Mononuclear cell (primary cell): ENCODE data around the gene MTREX. TPM values are rescaled to one million over a fixed set of nuclear protein-coding genes. Genes with fewer than 3 reads are reported as not detected.

Experiments used
- H3K27me3 ChIP-seq: 2 replicates; pipeline ENCODE4 v1.6.0; 2011; ENCODE audit warnings: low read length, control low read depth; ENCODE audit not compliant: insufficient read depth
- H3K4me1 ChIP-seq: 2 replicates; pipeline ENCODE4 v1.5.1; 2011; ENCODE audit warnings: mild to moderate bottlenecking, low read length, control low read depth; ENCODE audit not compliant: insufficient read depth
- H3K4me3 ChIP-seq: 2 replicates; pipeline ENCODE4 v1.5.1; 2011; ENCODE audit warnings: mild to moderate bottlenecking, low read length, moderate library complexity
- H3K9me3 ChIP-seq: 2 replicates; pipeline ENCODE4 v1.5.1; 2011; ENCODE audit warnings: low read depth, mild to moderate bottlenecking, control low read depth, low read length
- total RNA-seq: library from RNA; depleted of rRNA; stranded (reverse); fragments of >200 nt; gene quantifications from one replicate; pipeline ENCODE4 v1.2.3, GENCODE V29; 2012

MTREX gene
- total RNA-seq, 1 donor: 142 TPM

DNA sequence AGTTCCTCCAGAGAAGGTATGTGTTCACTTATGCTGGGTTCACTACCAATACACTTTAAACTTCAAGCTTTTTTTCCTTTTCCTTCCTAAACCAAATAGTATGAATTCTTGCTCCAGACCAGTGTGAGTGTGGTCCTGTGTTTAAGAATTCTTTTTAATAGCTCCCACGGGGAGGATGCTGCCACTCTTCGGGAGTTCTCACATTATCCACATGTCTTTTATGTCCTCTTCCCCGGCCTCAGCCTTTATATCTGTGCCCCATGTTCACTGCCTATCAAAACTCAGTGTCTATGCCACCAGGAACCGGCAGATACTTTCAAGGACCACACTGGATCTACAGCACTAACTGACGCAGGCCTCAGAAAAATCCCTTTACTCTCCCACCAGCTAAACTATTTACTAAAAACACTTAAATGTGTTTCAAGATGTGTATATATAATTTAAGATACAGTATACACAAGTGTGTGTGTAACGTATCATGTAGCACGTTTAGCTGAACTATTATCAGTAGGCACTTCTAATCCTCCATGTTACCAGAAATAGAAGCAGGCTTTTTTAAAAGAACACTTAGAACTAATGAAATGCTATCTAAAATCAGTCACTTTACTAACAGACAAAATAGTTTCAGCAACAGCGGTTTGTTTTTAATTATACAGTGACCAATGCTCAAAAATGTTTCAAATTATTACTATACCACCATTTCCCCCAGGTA, 139.0 kb downstream of the MTREX start:
- Histone ChIP-seq H3K4me3 (no peak overlapping the region), H3K27me3 (no peaks in the 10 kb centered on the region), H3K4me1 (no peaks in the 10 kb centered on the region), H3K9me3 (no peaks in the 10 kb centered on the region)

DNA sequence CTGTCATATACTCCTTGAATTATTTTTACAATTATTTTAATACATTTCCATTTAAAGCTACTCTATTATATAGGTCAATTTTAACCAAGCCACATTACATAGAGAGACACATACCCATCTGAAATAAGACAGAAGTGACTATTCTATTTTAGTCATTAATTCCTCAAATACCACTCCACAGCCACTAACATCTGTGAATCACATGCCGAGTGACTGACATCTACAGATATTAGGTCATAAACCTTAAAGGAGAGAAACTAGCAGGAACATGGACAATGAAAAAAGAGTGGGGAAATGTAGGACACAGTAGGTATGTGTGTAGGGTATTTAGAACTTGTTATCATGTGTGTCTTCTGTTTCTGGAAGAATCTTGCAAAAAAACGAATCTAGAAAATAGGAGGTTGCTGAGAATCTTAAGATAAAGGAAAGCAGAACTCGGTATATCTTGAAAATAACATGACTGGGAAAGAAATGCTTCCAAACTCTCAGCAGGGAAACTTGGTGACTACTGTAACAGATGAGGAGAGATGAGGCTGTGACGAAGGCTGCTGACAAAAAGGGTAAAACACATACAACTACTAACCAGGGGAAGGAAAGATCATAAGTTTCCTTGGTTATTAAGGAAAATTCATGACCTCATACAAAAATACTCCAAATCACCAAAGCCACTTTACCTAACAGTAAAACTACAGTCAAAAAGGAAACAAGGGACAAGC, 142.4 kb downstream of the MTREX start:
- no peaks in the 10 kb centered on the region for H3K27me3 ChIP-seq
- H3K9me3 ChIP-seq: no peaks in the 10 kb centered on the region
- no peak overlapping the region for H3K4me3 ChIP-seq
- H3K4me1 ChIP-seq: no peaks in the 10 kb centered on the region

DNA sequence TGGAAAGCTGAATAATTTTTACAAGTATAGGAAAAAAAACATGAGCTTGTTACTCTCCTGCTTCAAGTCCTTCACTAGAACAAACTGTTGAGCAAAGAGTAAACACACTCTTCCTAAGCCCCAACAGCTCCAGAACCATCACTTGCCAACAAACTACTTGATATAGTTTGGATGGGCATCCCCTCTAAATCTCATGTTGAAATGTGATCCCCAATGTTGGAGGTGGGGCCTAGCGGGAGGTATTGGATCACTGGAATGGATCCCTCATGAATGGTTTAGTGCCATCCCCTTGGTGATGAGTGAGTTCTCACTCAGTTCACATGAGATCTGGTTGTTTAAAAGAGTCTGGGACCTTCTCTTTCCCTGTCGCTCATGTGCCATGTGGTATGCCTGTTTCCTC, 144.2 kb downstream of the MTREX start:
- H3K9me3 ChIP-seq: no peaks in the 10 kb centered on the region
- no peaks in the 10 kb centered on the region for H3K4me1 ChIP-seq
- no peaks in the 10 kb centered on the region for H3K27me3 ChIP-seq
- no peak overlapping the region for H3K4me3 ChIP-seq

DNA sequence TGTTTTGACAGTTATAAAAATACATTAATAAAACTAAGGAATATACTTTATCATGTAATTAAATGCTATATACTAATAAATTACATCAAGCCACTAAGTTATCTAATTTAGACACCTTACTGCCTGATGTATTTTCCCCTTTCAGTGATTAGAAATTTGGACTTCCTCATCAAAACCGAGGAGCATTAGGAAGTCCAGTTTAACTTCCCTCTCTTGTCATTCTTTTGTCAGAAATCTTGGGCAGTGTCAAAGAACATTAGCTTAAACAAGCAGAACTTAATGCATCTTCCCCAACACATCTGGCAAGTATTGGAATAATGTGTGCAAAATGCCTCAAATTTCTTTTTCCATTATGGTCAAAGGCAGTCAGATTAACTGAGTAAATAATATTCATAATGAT, 145.4 kb downstream of the MTREX start:
- no peaks in the 10 kb centered on the region for H3K4me1 ChIP-seq
- H3K4me3 ChIP-seq: no peak overlapping the region

DNA sequence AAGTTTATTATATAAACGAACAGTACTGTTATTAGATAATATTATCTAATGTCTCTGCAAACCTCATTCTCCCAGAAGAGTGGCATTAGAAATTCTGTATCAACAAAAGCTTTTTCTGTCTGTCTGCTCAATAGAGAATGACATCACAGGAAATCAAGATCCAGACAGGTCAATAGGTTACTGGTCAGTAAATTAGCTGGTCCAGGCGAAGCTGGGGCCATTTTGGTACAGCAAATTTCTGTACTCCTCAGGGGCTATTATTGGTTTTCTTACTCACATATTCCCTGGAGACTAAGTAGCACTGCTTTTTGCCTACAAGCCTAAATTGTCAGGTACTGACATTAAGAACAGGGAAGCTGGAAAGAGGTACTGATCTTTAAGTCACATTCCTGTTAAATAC, 146.5 kb downstream of the MTREX start:
- H3K9me3 ChIP-seq: no peaks in the 10 kb centered on the region
- H3K4me3 ChIP-seq: no peak overlapping the region
- no peaks in the 10 kb centered on the region for H3K27me3 ChIP-seq
- H3K4me1 ChIP-seq: no peaks in the 10 kb centered on the region

More for the DNA sequence above, 145.4 kb downstream of the MTREX start:
- Histone ChIP-seq H3K9me3 (no peaks in the 10 kb centered on the region), H3K27me3 (no peaks in the 10 kb centered on the region)

DNA sequence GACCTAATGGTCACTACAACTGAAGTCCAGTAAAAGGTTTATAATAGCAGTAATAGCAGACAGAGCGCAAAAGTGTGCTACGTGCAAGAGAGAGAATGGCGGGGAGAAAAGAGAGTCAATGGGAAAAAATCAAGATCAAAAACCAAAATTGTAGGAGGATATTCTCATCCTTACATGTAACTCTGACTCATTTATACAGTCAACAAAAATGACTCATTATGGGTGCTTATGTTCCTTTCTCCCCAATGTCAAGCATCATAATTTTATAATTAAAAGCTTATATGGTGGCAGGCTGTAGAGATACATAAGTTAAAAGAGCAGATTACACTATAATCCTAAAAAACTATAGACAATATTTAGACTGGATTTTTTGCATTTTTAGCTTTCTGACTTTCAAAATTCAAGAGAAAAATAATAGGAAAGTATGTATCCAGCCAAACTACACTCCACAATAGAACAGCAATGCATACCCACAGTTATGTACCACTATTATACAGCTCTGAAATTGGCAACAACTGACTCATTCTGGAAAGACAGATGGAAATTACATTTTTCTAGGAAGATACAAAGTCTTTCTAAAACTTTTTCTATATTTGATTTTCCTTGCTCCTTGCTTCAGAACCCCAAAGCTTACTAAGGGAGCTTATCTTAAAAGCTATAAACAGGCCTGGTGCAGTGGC, 148.6 kb downstream of the MTREX start:
- no peaks in the 10 kb centered on the region for H3K27me3 ChIP-seq
- H3K4me3 ChIP-seq: no peak overlapping the region
- H3K4me1 ChIP-seq: no peaks in the 10 kb centered on the region
- H3K9me3 ChIP-seq: no peaks in the 10 kb centered on the region

DNA sequence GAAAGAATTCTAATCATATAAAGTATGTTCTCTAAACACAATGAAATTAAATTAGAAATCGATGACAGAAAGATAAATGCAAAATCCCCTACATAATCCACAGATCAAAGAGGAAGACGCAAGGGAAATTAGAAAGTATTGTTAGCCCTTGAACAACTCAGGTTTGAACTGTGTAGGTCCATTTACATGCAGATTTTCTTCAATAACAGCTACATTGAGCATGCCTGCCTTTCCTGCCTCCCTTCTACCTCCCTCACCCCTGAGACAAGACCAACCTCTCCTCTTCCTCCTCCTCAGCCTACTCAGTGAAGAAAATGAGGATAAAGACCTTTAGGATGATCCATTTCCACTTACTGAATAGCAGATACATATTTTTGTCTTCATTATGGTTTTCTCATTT, 151.8 kb downstream of the MTREX start:
- no peaks in the 10 kb centered on the region for H3K4me1 ChIP-seq
- H3K27me3 ChIP-seq: no peaks in the 10 kb centered on the region
- no peaks in the 10 kb centered on the region for H3K9me3 ChIP-seq
- H3K4me3 ChIP-seq: no peak overlapping the region

DNA sequence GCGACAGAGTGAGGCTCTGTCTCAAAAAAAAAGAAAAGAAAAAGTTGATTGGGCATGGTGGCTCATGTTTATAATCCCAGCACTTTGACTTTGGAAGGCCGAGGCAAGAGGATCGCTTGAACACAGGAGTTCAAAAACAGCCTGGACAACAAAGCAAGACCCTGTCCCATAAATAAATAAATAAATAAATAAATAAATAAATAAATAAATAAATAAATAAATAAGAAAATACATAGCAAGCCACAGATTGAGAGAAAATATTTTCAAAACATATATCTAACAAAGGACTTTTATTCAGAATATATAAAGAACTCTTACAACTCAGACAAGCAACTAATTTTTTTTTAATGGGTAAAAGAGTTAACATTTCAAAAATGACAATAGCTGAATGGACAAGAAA, 155.8 kb downstream of the MTREX start:
- Histone ChIP-seq H3K4me3 (no peak overlapping the region), H3K9me3 (no peaks in the 10 kb centered on the region), H3K27me3 (no peaks in the 10 kb centered on the region), H3K4me1 (no peaks in the 10 kb centered on the region)

DNA sequence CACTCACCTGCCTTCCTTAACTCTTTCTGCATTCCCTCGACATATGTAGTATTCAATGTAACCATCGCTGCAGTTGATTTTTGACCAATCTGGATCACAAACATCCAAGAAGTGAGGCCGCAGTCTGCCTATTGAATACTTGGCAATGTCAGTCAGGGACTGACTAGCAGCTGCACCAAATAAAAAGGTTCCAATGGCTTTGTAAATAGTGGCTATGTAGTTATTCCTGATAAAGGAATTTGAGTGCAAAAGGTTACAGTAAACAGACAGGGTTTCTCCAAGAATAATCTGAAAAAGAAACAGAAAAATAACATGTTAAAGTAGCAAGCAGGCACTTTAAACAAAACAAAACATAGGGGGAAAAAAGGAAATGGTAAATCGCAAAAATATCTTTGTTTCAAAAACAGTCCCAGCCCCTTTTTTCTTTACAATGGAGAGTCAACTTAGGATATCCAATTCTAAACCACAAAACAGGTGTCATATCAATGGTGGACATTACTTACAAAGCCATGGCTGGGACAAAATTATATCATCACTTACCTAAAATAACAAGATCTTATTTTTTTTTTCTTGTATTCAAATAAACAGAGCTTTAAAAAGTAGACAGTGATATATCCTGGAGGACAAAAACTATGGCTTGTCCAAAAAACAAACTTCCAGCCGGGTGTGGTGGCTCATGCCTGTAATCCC, 160.2 kb downstream of the MTREX start:
- Histone ChIP-seq H3K27me3 (no peaks in the 10 kb centered on the region), H3K4me1 (no peaks in the 10 kb centered on the region)

DNA sequence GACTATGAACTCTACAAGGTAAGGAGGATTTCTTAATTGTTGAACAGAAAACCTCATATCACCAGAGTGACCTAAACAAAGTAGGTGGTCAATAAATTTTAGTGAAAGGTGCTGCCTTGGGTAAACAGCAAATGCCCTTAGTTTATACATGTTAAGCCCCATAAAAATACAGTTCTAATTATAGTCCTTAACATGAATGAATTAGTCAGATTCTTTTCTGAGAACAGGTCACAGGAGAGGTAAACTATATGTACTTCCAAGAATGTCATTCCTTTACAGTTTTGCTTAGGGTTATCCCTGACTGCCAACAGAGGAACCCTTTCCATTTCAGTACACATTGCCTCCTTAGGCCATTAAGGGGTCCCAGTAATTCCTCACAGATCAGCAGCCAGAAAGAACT, 162.1 kb downstream of the MTREX start:
- Histone ChIP-seq H3K4me3 (no peak overlapping the region), H3K27me3 (no peaks in the 10 kb centered on the region), H3K9me3 (no peaks in the 10 kb centered on the region), H3K4me1 (no peaks in the 10 kb centered on the region)

More for the DNA sequence above, 160.2 kb downstream of the MTREX start:
- Histone ChIP-seq H3K4me3 (no peak overlapping the region), H3K9me3 (no peaks in the 10 kb centered on the region)

DNA sequence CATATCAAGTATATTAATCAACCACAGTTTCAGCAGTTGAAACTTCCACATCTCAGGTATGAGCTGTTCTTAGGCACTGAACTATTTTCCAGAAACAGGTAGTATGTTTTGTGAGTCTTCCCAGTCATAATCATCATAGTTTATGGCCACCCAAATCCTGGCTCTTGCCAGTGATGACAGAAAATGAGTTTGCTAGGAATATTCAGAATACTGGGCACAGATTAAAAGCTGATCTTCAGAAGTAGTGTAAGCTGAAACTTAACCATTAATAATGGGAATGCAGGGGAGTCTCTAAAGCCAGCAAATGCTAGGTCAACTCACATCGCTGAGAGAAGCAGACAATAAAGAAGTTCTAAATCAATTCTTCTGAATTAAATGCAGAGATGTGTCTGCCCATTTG, 162.5 kb downstream of the MTREX start:
- H3K4me3 ChIP-seq: no peak overlapping the region
- H3K9me3 ChIP-seq: no peaks in the 10 kb centered on the region
- H3K4me1 ChIP-seq: no peaks in the 10 kb centered on the region
- H3K27me3 ChIP-seq: no peaks in the 10 kb centered on the region

DNA sequence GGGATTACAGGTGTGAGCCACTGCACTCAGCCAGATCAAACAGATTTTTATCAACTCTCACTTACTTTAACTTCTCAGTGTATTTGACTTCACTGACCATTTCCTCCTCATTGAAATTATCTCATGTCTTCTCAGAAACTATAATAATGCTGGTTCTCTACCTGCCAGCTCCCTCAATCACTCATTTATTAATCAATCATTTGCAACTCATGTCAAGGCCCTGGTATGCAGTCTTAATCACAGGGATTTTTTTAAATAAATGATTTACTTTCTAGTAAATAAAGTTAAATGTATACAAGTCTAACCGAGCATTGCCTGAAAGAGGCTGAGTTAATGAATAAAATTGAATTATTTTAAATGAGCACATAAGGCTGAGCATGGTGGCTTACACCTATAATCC, 163.7 kb downstream of the MTREX start:
- H3K4me1 ChIP-seq: no peaks in the 10 kb centered on the region
- no peaks in the 10 kb centered on the region for H3K9me3 ChIP-seq
- no peak overlapping the region for H3K4me3 ChIP-seq
- no peaks in the 10 kb centered on the region for H3K27me3 ChIP-seq

DNA sequence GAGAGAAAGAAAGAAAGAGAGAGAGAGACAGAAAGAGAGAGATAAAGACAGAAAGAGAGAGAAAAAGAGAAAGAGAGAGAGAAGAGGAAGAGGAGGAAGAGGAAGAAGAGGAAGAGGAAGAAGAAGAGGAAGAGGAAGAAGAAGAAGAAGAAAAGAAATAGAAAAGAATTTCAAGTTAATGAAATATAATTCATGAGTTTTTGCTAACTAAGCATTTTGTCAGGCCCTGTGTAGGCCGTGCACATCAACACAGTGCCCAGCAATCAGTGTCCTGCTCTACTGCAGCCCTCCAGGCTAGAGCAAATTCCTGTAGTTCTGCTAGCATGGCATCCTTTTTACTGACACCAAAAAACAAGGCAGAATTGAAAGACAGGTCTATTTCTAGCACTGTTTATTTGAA, 164.9 kb downstream of the MTREX start:
- no peaks in the 10 kb centered on the region for H3K9me3 ChIP-seq
- H3K4me3 ChIP-seq: no peak overlapping the region
- H3K27me3 ChIP-seq: no peaks in the 10 kb centered on the region
- H3K4me1 ChIP-seq: no peaks in the 10 kb centered on the region
